Panc1 (cell line): ENCODE results near the gene ANKRD33B. TPM values are rescaled to one million over a fixed set of nuclear protein-coding genes. Genes with fewer than 3 reads are reported as not detected.

Experiments used
- ATAC-seq: fragments of 200-7000 bp; cut with Tn5 transposase; 2 replicates; pipeline ENCODE4 v1.9.1; 2020; ENCODE audit warnings: mild to moderate bottlenecking, moderate library complexity
- BruUV-seq: library from RNA; stranded (reverse); fragments of 400-500 nt; replicated peaks from 2 replicates; lab custom pipeline; 2021; lab: Mats Ljungman, UMichigan
- CTCF ChIA-PET: fragments of 300-600 bp; sonication (Branson Sonifier 250); formaldehyde crosslinking; loops from one replicate; lab custom pipeline; 2022; ENCODE audit warnings: antibody characterized with exemption; lab: Charles Lee
- POLR2A ChIA-PET: fragments of 300-600 bp; sonication (Branson Sonifier 250); formaldehyde crosslinking; loops from one replicate; lab custom pipeline; 2022; ENCODE audit warnings: antibody characterized with exemption; lab: Charles Lee
- DNase-seq: peaks from one replicate; pipeline ENCODE4 v3.0.0-alpha.2; 2010; ENCODE audit warnings: low read depth, low spot score
- H3K27ac ChIP-seq: 2 replicates; pipeline ENCODE4 v1.5.1; 2011; ENCODE audit warnings: mild to moderate bottlenecking, low read length, inconsistent platforms
- H3K27me3 ChIP-seq: fragments of 200-500 bp; sonication (Bioruptor generic); 2 replicates; pipeline ENCODE4 v1.6.0; 2014; ENCODE audit warnings: low read length, inconsistent platforms; ENCODE audit not compliant: control insufficient read depth, insufficient read depth
- H3K36me3 ChIP-seq: fragments of 200-500 bp; sonication (Bioruptor generic); 2 replicates; pipeline ENCODE4 v1.5.1; 2014; ENCODE audit warnings: inconsistent platforms, mild to moderate bottlenecking, low read length, moderate library complexity; ENCODE audit not compliant: control insufficient read depth, insufficient read depth
- H3K4me1 ChIP-seq: 2 replicates; pipeline ENCODE4 v1.5.1; 2011; ENCODE audit warnings: inconsistent platforms, mild to moderate bottlenecking, low read length, moderate library complexity; ENCODE audit not compliant: control insufficient read depth, insufficient read depth
- H3K4me3 ChIP-seq, 2 experiments: 2 replicates each; pipeline ENCODE4 v1.5.1; 2011 to 2012; ENCODE audit warnings: low read depth in 2 of 2, low read length in 2 of 2, mild to moderate bottlenecking in 2 of 2, inconsistent platforms in 1 of 2, moderate library complexity in 1 of 2
- H3K9me3 ChIP-seq: fragments of 200-500 bp; sonication (Bioruptor generic); 2 replicates; pipeline ENCODE4 v1.5.1; 2014; ENCODE audit warnings: low read depth, mild to moderate bottlenecking, inconsistent platforms, low read length, moderate library complexity; ENCODE audit not compliant: control insufficient read depth, insufficient read depth
- CTCF ChIP-seq: fragments of 450-650 bp; IDR thresholded peaks from 2 replicates; pipeline ENCODE4 v1.5.1; 2017; ENCODE audit warnings: mild to moderate bottlenecking
- POLR2AphosphoS5 ChIP-seq: IDR thresholded peaks from 2 replicates; pipeline ENCODE4 v1.6.1; 2012; ENCODE audit warnings: mild to moderate bottlenecking, low read depth, low read length, moderate library complexity
- REST ChIP-seq, 2 experiments: IDR thresholded peaks; 2 replicates each; pipeline ENCODE4 v1.6.1; 2011 to 2012; ENCODE audit warnings: low read depth in 2 of 2, control low read depth in 1 of 2, low read length in 1 of 2, mild to moderate bottlenecking in 1 of 2, moderate library complexity in 1 of 2; ENCODE audit not compliant: insufficient read depth in 1 of 2
- SIN3A ChIP-seq: IDR thresholded peaks from 2 replicates; pipeline ENCODE4 v1.6.1; 2012; ENCODE audit warnings: low read depth, mild to moderate bottlenecking, low read length, moderate library complexity, borderline replicate concordance; ENCODE audit not compliant: insufficient read depth
- TCF7L2 ChIP-seq: IDR thresholded peaks from 2 replicates; pipeline ENCODE4 v1.6.1; 2011; ENCODE audit warnings: mild to moderate bottlenecking, low read depth, low read length, inconsistent platforms
- in situ Hi-C: cut with HindIII; loops from 2 replicates; pipeline ENCODE4 v1.10.0; 2016; ENCODE audit warnings: low sequenced_read_pairs, low pct_unique_long_range_greater_than_20kb
- intact Hi-C: fragments of 100-400 bp; cut with micrococcal nuclease; formaldehyde crosslinking; loops from one replicate; pipeline ENCODE4 v1.10.0; 2022; ENCODE audit not compliant: unreplicated experiment
- total RNA-seq: library from RNA; stranded (reverse); gene quantifications from one replicate; pipeline ENCODE4 v1.2.1, GENCODE V29; 2021; ENCODE audit not compliant: unreplicated experiment

ANKRD33B gene
- total RNA-seq, 1 experiment from 2014 or later = 19.1 TPM

- ChIA-PET POLR2A (no interaction called here), CTCF (no interaction called here)
- Histone ChIP-seq H3K4me1 (peaks cover 12% of the 10 kb centered on the region), H3K27ac (no peak overlapping the region), H3K36me3 (no peaks in the 10 kb centered on the region), H3K27me3 (no peaks in the 10 kb centered on the region), H3K9me3 (no peaks in the 10 kb centered on the region), H3K4me3 (no peak overlapping the region)
- in situ Hi-C loops (no loop called here), intact Hi-C loops (no loop called here)
- DNase-seq (no peak), ATAC-seq (no peak)
- TF ChIP-seq TCF7L2 (no peak), SIN3A (no peak), CTCF (no peak), POLR2AphosphoS5 (no peak), REST (IDR thresholded peaks at IDR 0.05; ENCODE audit: insufficient read depth in 1 of 2, low read depth in 2 of 2, low read length in 1 of 2) (no peak)
- no TSS peak for BruUV-seq
These were observed 141.9 kb downstream of the ANKRD33B start for GRCh38 chr5:10705747-10706146.

- CTCF ChIA-PET = no interaction called here
- POLR2A ChIA-PET = no interaction called here
- DNase-seq (no peak), ATAC-seq (no peak)
- Histone ChIP-seq H3K9me3 (no peaks in the 10 kb centered on the region), H3K27ac (no peak overlapping the region), H3K27me3 (no peaks in the 10 kb centered on the region), H3K4me3 (no peak overlapping the region), H3K4me1 (peaks cover 12% of the 10 kb centered on the region), H3K36me3 (no peaks in the 10 kb centered on the region)
- TF ChIP-seq SIN3A (no peak), TCF7L2 (no peak), POLR2AphosphoS5 (no peak), REST (IDR thresholded peaks at IDR 0.05; ENCODE audit: insufficient read depth in 1 of 2, low read depth in 2 of 2, low read length in 1 of 2) (no peak), CTCF (no peak)
- BruUV-seq = no TSS peak
- intact Hi-C loops (no loop called here), in situ Hi-C loops (no loop called here)
These were observed 142.5 kb downstream of the ANKRD33B start for GRCh38 chr5:10706326-10706725.

Other genes with a start within 250 kb of the ANKRD33B start
- gene MARCHF6, start 210.4 kb upstream of the ANKRD33B start, total RNA-seq = 172 TPM
- 3.0 TPM for gene ROPN1L, start 122.2 kb upstream of the ANKRD33B start, total RNA-seq
- 108 TPM for gene DAP, start 197.2 kb downstream of the ANKRD33B start, total RNA-seq